IPS-NIHi7 (cell line): ENCODE results near the gene SLIT1.
"Not testable (repeated sequence)": the region's sequence is repeated elsewhere in the genome, so short reads cannot be mapped to it uniquely, and the experiment has no call there.

Experiments used
- DNase-seq: peaks from one replicate; pipeline ENCODE4 v3.0.0; 2012; ENCODE audit warnings: mixed read lengths; ENCODE audit errors: extremely low spot score

The SLIT1 gene

DNA sequence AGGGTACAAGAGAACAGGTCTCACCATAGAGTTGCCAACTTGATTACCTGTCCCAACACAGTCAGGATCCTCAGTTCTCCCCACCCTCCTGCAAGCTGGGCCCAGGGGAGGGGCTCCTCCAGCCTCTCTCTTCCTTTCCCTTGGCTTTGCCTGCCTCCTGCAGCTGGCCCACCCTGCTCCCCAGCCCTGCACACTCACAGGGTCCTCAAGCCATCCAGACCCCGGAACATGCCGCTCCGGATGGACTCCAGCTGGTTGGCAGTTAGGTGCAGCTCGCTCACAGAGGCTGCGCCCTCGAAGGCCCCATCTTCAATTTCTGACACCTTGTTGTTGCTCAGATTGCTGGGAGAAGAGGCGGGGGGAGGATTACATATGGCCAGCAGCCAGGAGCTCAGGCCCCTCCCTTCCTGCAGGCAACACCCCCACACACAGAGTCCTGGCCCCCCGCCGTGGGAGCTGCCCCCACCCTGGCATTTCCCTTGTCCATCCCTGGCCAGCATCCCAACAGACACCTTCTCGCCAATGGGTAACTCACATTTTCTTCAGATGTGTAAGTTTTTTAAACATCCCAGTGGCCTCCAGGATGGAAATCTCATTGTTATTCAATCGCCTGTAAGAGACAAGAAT is 139.2 kb downstream of the SLIT1 start:
- no peak for DNase-seq

GRCh38 chr10:97043563-97043855 is 142.2 kb downstream of the SLIT1 start:
- DNase-seq, result no peak

DNA sequence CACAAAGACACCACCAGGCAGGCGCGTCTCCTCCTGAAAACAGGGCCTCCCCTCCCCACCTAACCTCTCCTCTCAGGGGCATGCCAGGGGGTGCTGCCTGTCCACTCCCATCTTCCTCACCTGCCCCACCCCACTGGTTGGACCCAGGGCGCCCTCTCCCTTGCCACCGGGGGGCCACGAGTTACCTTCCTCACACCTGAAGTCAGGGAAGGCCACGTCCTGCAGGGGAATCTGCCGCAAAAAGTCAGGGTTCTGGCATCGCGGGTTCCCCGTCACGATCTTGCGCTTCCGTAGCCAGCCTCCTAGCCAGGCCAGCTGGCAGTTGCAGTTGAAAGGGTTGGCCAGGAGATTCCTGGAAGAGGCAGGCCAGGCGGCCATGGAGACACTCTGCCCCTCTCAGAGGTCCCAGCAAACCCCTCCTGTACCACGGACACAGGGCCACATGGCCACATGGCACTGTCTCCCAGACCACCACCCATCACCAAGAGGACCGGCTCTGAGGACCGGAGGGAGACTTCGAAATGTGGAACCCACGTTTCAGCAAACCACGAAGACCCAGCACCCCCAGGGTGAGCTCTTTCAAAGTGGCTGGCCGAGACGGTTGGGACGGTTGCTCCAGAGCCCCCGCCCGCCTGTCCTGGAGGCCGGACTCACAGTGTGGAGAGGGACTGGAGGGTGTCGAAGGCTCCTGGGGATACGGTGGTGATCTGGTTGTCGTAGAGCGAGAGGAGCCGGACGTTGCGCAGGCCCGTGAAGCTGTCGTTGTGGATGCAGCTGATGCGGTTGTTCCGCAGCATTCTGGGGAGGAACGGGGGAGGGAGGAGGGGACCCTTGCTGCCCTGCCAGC is 142.8 kb downstream of the SLIT1 start:
- no peak for DNase-seq

- DNase-seq, result no peak
Measured at GRCh38 chr10:97042081-97042480, 143.7 kb downstream of the SLIT1 start.

DNA sequence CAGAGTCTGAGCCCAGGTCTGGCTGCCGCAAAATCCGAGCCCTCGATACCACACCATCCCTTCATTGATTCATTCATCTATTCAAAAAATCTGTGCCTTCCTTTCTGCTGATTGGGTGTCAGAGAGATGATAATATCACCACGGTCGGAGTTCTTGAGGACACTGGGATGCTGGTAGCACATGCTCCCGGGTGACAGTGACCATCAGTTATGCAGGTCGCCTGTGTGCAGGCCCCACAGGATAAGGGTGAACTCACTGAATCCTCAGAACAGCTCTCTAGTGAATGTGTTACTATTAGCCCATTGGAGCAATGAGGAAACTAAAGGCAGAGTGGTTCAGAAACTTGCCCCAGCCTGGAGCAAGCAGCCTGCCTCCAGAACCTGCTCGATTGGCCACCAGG is 145.1 kb downstream of the SLIT1 start:
- no peak for DNase-seq

GRCh38 chr10:97040248-97040584 is 145.5 kb downstream of the SLIT1 start:
- no peak for DNase-seq

GRCh38 chr10:97039538-97040247 is 146.1 kb downstream of the SLIT1 start:
- no peak for DNase-seq

DNA sequence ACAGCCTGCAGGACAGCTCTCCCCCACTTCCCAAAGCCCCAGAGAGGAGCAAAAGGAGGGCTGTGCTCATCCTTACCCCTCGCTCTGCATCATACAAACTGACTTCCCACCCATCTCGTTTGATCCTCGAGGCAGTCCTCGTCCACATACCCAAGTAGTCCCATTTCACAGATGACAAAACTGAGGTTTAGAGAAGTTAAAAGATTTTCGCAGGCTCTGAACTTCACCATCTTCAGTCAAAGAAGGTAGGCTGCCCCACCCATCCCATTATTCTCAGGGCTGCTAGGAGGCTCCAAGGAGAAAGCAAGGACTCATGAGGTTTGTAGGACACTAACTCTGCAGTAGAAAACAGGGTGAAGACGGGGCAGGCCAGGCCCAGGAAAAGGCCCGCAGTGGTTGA is 147.1 kb downstream of the SLIT1 start:
- no peak for DNase-seq

GRCh38 chr10:97037365-97038361 is 148.1 kb downstream of the SLIT1 start:
- DNase-seq, result peak; percentile 93

- no peak for DNase-seq
Measured at GRCh38 chr10:97034958-97035769, 150.6 kb downstream of the SLIT1 start.

DNA sequence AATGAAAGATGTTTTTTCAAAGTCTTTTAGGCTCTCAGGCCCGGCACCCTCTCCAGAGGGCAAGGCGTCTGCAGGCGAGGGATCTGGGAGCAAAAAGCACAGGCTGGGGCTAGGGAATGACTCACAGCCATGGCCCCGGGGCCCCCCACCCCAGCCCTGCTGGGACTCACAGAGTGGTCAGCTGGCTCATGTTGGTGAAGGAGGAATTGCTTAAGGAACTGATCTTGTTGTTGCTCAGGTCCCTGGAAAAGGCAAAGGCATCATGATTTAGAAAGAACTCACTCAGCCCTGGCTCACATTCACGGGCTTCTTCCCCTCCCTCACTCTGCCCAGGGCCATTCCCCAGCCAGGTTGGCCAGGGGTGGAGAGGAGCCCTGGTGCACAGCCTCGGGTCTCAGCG is 151.5 kb downstream of the SLIT1 start:
- DNase-seq, result no peak

DNA sequence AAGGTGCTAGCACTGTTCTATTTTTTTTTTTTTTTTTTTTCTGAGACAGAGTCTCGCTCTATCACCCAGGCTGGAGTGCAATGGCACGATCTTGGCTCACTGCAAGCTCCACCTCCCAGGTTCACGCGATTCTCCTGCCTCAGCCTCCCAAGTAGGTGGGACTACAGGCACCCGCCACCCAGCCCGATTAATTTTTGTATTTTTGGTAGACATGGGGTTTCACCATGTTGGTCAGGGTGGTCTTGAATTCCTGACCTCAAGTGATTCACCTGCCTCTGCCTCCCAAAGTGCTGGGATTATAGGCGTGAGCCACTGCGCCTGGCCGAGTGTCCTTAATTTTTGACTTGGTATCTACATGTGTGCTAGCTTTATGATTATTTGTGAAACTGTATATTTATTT is 151.9 kb downstream of the SLIT1 start:
- DNase-seq, result not testable (repeated sequence)

DNA sequence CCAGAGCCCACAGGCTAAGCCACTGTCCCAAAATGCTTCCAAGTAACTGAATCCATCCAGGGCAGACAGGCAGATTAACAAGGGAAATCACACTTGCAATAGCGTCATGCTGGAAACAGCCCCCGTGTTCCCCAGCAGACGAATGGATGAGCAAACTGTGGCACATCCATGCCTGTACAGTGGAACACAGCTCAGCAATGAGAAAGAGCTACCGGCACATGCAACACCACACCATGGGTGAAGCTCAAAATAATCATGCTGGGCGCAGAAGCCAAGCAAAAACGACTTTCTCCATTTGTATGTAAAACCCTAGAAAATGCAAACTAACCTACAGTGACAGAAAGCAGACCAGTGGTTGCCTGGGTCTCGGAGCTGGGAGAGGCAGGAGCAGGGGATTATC is 153.1 kb downstream of the SLIT1 start:
- no peak for DNase-seq

GRCh38 chr10:97031459-97031858 is 154.3 kb downstream of the SLIT1 start:
- DNase-seq, result no peak

- no peak for DNase-seq
Measured at GRCh38 chr10:97030894-97031293, 154.9 kb downstream of the SLIT1 start.

- no peak for DNase-seq
Measured at GRCh38 chr10:97029271-97029670, 156.5 kb downstream of the SLIT1 start.

- DNase-seq, result no peak
Measured at GRCh38 chr10:97028832-97029178, 157.0 kb downstream of the SLIT1 start.

DNA sequence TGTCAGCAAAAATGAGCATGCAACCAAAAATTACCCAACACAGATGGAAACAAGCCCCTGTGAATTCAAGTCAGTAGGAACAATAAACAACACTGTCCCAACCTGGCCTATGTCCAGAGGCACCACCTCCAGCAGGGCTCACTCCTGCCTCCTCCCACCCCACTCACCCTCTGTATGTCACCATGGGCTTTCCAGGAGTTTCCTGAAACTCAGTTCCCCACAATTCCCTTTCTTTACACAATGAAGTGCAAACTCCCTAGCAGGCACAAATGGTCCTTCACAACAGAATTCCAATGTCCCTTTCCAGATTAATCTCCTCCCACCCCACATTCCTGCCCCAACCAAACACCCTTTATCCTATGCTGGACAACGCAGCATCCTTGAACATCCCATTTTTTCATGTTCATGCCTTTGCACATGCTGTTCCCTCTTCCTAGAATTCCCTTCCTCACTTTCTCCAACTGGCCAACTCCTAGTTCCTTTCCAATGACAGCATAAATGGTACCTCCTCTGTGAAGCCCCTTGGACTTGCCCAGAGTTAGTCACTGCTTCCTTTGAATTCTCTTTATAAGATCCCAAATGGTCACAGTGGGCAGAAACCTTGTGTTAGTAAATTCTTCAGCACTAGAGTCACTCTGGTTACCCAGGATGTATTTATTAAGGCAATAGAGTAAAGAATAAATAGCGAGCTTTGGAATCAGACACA is 157.5 kb downstream of the SLIT1 start:
- no peak for DNase-seq

GRCh38 chr10:97025613-97026242 is 160.0 kb downstream of the SLIT1 start:
- peak; percentile 82 for DNase-seq
